AG09309 (cell line): ENCODE data around the gene THOC6.

ENCODE experiments used
- DNase-seq: peaks from one replicate; pipeline ENCODE4 v3.0.0-alpha.2; 2010; ENCODE audit warnings: low read depth
- H3K4me3 ChIP-seq: 2 replicates; pipeline ENCODE4 v1.5.1; 2011; ENCODE audit warnings: mild to moderate bottlenecking, low read depth, low read length, moderate library complexity; ENCODE audit not compliant: control insufficient read depth
- TF ChIP-seq, protein P1 (sequence below): IDR thresholded peaks from 2 replicates; pipeline ENCODE4 v1.5.1; 2011; ENCODE audit warnings: mild to moderate bottlenecking, low read depth, low read length, inconsistent platforms; ENCODE audit not compliant: insufficient read depth, control insufficient read depth; ENCODE audit errors: missing control alignments

THOC6 gene

DNA sequence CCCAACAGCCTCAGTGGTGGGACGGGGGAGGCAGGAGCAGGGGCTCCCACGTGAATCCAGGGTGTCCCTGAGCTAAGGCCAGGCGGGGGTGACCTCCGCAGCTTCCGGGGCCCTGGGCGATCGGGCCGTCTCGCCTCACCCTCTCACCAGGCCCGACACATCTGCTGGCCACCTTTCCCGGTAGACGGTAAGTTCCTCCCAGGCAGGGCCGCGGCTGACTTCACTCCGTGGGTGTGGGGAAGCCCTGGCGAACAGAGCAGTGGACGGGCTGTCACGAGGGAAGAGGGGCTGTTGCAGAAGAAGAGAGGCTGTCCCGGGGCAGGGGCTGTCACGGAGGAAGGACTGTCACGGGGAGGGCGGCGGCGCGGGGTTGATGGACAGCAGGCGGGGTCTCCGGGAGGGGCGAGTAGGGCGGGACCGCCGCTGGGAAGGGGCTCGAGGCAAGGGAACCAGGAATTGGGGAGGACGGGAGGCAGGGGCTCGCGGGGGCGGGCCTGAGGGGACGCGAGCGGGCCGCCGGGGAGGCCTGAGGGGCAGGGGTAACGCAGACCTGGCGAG is 44.1 kb upstream of the THOC6 start:
- DNase-seq: no peak

DNA sequence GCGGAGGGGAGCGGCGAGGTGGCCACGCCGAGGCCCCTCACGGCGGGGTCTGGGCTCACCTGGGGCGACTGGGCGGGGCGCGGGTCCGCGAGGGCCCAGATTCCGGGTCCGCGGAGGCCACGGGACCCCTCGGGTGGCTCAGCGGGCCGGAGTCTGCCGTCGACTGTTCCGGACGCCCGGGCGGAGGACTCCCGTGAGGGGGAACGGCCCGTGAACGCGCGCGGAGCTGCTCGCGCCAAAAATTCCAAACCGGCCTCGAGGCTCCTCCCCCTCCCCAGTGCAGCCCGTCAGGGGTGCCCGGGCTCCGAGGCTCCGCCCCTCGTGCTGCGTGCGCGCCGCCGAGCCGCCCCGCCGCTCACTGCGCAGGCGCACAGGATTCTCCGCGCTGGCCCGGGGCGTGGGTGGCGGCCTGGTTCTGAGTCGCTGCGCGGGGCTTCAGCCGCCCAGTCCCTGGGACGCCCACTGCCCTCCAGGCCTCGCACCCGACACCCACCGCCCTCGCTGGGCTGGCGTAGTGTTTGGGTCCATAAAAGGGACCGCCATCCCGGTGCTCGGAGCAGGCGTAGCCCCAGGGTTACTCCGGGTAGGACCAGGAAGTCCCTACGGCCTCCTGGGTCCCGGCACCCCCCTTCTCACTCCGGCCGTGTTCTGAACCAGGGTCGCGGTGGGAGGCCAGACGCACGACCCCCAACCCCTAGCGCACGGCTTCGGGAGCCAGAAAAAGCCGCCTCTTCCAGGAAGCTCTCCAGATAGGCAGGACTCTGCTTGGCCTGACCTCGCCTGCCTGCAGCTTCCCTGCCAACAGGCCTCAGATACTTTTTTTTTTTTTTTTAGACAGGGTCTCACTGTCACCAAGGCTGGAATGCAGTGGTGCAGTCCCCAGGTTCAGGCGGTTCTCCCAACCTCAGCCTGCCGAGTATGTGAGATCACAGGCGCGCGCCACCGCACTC is 43.3 kb upstream of the THOC6 start, which contains the start of gene PKMYT1:
PKMYT1 (minus strand) TSS at position 220 of the 950 bp plus-strand sequence. CDS start 789 bp downstream, outside the sequence.
- H3K4me3 ChIP-seq: peak within 1 kb of the TSS; percentile 80
- TF ChIP-seq, protein P1, sequence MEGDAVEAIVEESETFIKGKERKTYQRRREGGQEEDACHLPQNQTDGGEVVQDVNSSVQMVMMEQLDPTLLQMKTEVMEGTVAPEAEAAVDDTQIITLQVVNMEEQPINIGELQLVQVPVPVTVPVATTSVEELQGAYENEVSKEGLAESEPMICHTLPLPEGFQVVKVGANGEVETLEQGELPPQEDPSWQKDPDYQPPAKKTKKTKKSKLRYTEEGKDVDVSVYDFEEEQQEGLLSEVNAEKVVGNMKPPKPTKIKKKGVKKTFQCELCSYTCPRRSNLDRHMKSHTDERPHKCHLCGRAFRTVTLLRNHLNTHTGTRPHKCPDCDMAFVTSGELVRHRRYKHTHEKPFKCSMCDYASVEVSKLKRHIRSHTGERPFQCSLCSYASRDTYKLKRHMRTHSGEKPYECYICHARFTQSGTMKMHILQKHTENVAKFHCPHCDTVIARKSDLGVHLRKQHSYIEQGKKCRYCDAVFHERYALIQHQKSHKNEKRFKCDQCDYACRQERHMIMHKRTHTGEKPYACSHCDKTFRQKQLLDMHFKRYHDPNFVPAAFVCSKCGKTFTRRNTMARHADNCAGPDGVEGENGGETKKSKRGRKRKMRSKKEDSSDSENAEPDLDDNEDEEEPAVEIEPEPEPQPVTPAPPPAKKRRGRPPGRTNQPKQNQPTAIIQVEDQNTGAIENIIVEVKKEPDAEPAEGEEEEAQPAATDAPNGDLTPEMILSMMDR: no peak
- DNase-seq: no peak

More for the DNA sequence above, 44.1 kb upstream of the THOC6 start:
- TF ChIP-seq, protein P1: no peak
- H3K4me3 ChIP-seq: peak overlapping the region; percentile 80

DNA sequence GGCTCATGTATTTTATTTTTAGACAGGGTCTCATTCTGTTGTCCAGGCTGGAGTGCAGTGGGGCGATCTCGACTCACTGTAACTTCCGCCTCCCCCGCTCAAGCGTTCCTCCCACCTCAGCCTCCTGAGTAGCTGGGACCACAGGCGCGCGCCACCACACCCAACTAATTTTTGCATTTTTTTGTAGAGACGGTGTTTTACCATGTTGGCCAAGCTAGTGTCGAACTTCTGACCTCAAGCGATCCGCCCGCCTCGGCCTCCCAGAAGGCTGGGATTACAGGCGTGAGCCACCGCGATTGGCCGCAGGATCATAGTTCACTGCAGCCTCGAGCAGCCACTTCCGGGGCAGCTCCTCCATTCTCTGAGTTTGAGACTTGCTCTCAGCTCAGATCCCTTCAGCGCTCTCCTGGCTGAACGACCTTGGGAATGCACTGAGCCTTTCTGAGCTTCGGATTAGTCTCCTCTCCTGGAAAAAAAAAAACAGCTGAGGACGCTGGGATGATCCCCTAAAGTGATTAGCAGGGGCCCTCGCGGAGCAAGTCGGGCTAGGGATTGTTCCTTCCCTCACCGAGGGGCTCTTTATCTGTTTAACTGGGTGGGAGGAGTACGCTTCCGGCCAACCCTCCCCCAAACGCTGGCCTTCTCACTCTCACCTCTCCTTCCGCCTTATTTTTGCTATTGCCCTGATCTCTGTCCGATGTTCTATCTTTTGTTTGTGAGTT is 42.5 kb upstream of the THOC6 start:
- TF ChIP-seq, protein P1: no peak
- H3K4me3 ChIP-seq: no peak overlapping the region; the same call in 1 of the 2 replicates
- DNase-seq: no peak

DNA sequence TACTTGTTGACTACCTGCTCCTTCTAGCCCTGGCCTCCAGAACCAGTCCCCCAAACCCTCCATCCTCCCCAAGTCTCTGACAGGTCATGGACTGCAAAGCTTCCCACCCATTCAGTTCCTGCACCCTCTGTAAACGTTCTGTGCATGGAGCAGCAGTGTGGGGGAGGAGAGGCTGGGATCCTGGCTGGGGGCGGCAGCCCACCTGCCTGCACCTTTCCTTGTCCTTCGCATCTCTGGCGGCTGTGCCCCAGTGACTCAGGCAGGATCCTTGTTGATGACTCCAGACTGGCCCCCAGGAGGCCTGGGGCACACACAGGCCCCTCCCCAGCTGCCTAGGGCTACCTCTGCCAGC is 42.0 kb upstream of the THOC6 start:
- TF ChIP-seq, protein P1: no peak
- no peak for DNase-seq
- no peak overlapping the region for H3K4me3 ChIP-seq

DNA sequence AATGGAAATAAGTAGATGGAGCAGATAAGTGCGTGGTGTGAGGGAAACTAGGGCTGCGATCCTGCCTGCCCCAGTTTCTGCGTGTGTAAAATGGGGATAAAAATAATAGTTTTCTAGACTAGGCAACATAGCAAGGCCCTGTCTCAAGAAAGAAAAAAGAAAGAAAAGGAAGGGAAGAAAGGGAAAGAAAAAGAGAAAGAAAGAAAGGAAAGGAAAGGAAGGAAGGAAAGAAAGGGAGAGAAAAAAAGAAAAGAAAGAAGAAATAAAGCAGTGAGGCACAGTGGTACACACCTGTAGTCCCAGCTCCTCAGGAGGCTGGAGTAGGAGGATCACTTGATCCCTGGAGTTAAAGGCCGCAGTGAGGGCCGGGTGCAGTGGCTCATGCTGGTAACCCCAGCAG is 41.4 kb upstream of the THOC6 start:
- no peak for DNase-seq
- H3K4me3 ChIP-seq: no peak overlapping the region
- TF ChIP-seq, protein P1: no peak

DNA sequence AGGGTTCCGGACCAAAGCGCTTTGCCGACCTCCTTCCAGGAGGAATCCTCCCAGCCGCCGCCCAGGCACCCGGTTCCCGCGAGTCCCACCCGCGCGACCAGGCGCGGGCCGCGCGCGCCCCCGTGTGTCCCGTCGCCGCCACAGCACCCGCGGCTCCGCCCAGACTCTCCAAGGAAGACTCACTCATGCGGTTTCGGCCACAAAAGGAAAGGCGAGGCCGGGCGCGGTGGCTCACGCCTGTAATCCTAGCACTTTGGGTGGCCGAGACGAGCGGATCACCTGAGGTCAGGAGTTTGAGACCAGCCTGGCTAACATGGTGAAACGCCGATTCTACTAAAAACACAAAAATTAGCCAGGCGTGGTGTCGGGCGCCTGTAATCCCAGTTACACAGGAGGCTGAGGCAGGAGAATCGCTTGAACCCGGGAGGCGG is 40.1 kb upstream of the THOC6 start:
- H3K4me3 ChIP-seq: peak overlapping the region; percentile 24
- TF ChIP-seq, protein P1: peak; percentile 49
- no peak for DNase-seq
